ENCODE results near the gene B3GALT6.

DNA sequence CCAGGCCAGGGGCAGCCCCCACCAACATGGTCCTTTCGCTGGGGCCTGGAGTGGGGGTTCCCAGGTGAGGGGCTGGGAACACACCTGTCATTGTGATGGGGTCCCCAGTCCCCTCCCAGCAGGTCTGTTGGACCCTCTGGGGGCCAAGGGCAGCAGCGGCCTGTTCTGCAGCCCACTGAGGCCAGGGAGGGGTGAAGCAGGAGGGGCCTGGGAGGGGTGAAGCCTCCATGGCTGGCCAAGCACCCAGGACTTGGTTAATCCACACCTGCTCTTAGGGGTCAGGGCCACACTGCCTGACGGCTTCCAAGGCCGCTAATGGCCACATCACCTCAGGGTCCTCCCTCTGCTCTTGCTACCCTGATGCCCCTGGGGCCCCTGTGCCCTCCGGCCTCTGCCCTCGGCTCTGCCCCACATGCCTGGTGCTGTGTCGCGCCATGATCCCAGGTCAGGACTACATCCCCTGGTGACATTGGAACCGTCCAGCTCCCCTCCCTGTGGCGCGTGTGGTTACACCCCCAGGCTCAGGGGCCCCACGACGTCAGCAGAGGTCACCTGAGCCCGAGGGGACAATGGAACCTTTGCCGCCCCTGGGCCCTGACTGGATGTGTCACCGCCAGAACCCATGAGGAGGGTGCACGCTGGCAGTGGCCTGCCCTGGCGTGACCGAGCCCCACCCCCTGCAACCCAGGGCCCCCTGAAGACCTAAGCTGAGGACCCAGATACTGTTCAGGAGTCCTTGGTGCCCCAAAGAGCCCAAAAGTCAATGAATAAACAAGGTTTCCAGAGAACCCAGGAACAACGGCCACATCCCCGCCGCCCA is 32.7 kb upstream of the B3GALT6 start:
- TF ChIP-seq CTCF (IDR thresholded peaks at IDR 0.05): no peak
- TF ChIP-seq POLR2A (IDR thresholded peaks at IDR 0.05): no peak

Measured in stomach (tissue), 4 donors.